Osteoblast (primary cell): Measurements from ENCODE around the gene LAMA5. TPM values are rescaled to one million over a fixed set of nuclear protein-coding genes. Genes with fewer than 3 reads are reported as not detected.

Source experiments
- DNase-seq: peaks from one replicate; pipeline ENCODE4 v3.0.0; 2011; ENCODE audit warnings: low spot score, mixed read lengths; ENCODE audit not compliant: insufficient read length; ENCODE audit errors: missing footprints
- H2AFZ ChIP-seq: 2 replicates; pipeline ENCODE4 v1.6.0; 2011; ENCODE audit warnings: mild to moderate bottlenecking, low read length
- H3K27ac ChIP-seq: 2 replicates; pipeline ENCODE4 v1.5.1; 2011; ENCODE audit warnings: mild to moderate bottlenecking, low read depth, low read length, moderate library complexity
- H3K27me3 ChIP-seq: 2 replicates; pipeline ENCODE4 v1.6.0; 2012; ENCODE audit warnings: mild to moderate bottlenecking, control low read depth, inconsistent platforms, low read length, moderate library complexity; ENCODE audit not compliant: insufficient read depth
- H3K36me3 ChIP-seq: 2 replicates; pipeline ENCODE4 v1.5.1; 2011; ENCODE audit warnings: mild to moderate bottlenecking, low read length, control low read depth, moderate library complexity; ENCODE audit not compliant: insufficient read depth
- H3K4me1 ChIP-seq: 2 replicates; pipeline ENCODE4 v1.5.1; 2011; ENCODE audit warnings: mild to moderate bottlenecking, low read length, control low read depth, moderate library complexity; ENCODE audit not compliant: insufficient read depth
- H3K4me2 ChIP-seq: 2 replicates; pipeline ENCODE4 v1.6.0; 2011; ENCODE audit warnings: mild to moderate bottlenecking, low read length; ENCODE audit not compliant: insufficient read depth
- H3K4me3 ChIP-seq: fragments of 200-600 bp; sonication (generic); 3 replicates; pipeline ENCODE4 v1.5.1; 2012; ENCODE audit warnings: mild to moderate bottlenecking, low read length, inconsistent platforms; ENCODE audit not compliant: insufficient read depth
- H3K79me2 ChIP-seq: 2 replicates; pipeline ENCODE4 v1.6.0; 2012; ENCODE audit warnings: mild to moderate bottlenecking, low read length, control low read depth, inconsistent platforms; ENCODE audit not compliant: insufficient read depth
- H3K9me3 ChIP-seq: 2 replicates; pipeline ENCODE4 v1.5.1; 2011; ENCODE audit warnings: low read depth, low read length, control low read depth
- H4K20me1 ChIP-seq: 2 replicates; pipeline ENCODE4 v1.6.0; 2012; ENCODE audit warnings: mild to moderate bottlenecking, low read length, control low read depth; ENCODE audit not compliant: insufficient read depth
- CTCF ChIP-seq: IDR thresholded peaks from 2 replicates; pipeline ENCODE4 v1.5.1; 2011; ENCODE audit warnings: mild to moderate bottlenecking, low read depth, low read length, moderate library complexity; ENCODE audit errors: extremely low read depth
- total RNA-seq: library from RNA; depleted of rRNA; stranded (reverse); fragments of >200 nt; gene quantifications from 2 replicates; pipeline ENCODE4 v1.2.3, GENCODE V29; 2012

Gene LAMA5
- total RNA-seq, 1 donor: 2.2 TPM

GRCh38 chr20:62368976-62369814 is 2.1 kb upstream of the LAMA5 start:
- Histone ChIP-seq H3K79me2 (no peaks in the 10 kb centered on the region), H3K36me3 (no peaks in the 10 kb centered on the region), H3K4me1 (peaks cover 33% of the 10 kb centered on the region), H3K27me3 (peaks cover 29% of the 10 kb centered on the region), H2AFZ (no peak overlapping the region), H3K9me3 (no peaks in the 10 kb centered on the region), H4K20me1 (peaks cover 2% of the 10 kb centered on the region), H3K4me2 (peak overlapping the region; percentile 75), H3K4me3 (peak overlapping the region; percentile 51), H3K27ac (no peak overlapping the region)
- DNase-seq: peak; percentile 97
- peak; percentile 28 for TF ChIP-seq CTCF

GRCh38 chr20:62368392-62368975 is 1.4 kb upstream of the LAMA5 start:
- peak overlapping the region; percentile 75 for H3K4me2 ChIP-seq
- H3K4me1 ChIP-seq: peaks cover 33% of the 10 kb centered on the region
- no peak for DNase-seq
- H4K20me1 ChIP-seq: peaks cover 2% of the 10 kb centered on the region
- H2AFZ ChIP-seq: no peak overlapping the region
- no peaks in the 10 kb centered on the region for H3K79me2 ChIP-seq
- H3K27me3 ChIP-seq: peaks cover 25% of the 10 kb centered on the region
- H3K9me3 ChIP-seq: no peaks in the 10 kb centered on the region
- TF ChIP-seq CTCF: no peak
- peak overlapping the region; percentile 51 for H3K4me3 ChIP-seq
- H3K27ac ChIP-seq: no peak overlapping the region
- H3K36me3 ChIP-seq: no peaks in the 10 kb centered on the region

- no peak for DNase-seq
- no peak for TF ChIP-seq CTCF
- Histone ChIP-seq H3K79me2 (no peaks in the 10 kb centered on the region), H3K9me3 (no peaks in the 10 kb centered on the region), H3K4me3 (no peak overlapping the region), H4K20me1 (peaks cover 2% of the 10 kb centered on the region), H3K4me1 (peaks cover 33% of the 10 kb centered on the region), H3K27me3 (peaks cover 25% of the 10 kb centered on the region), H3K36me3 (no peaks in the 10 kb centered on the region), H3K4me2 (peak overlapping the region; percentile 75), H2AFZ (no peak overlapping the region), H3K27ac (no peak overlapping the region)
Observed at GRCh38 chr20:62367633-62368391, 700 bp upstream of the LAMA5 start.
